Measurements from ENCODE around the gene INTS7.
"Not testable (repeated sequence)": the region's sequence is repeated elsewhere in the genome, so short reads cannot be mapped to it uniquely, and the experiment has no call there.

DNA sequence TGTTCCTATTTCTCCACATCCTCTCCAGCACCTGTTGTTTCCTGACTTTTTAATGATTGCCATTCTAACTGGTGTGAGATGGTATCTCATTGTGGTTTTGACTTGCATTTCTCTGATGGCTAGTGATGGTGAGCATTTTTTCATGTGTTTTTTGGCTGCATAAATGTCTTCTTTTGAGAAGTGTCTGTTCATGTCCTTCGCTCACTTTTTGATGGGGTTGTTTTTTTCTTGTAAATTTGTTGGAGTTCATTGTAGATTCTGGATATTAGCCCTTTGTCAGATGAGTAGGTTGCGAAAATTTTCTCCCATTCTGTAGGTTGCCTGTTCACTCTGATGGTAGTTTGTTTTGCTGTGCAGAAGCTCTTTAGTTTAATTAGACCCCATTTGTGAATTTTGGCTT is 81.3 kb downstream of the INTS7 start:
- TF ChIP-seq CTCF (conservative IDR thresholded peaks at IDR 0.05; ENCODE audit: low read depth, low read length); EZH2 (IDR thresholded peaks at IDR 0.05; ENCODE audit: borderline replicate concordance, low read depth, low read length, poor library complexity, severe bottlenecking): not testable (repeated sequence)

Data from A673 (cell line).